HG02623 (cell line): ENCODE data around the gene RAB17.
"Not testable (repeated sequence)": the region's sequence is repeated elsewhere in the genome, so short reads cannot be mapped to it uniquely, and the experiment has no call there.

Source experiments
- ATAC-seq: cut with Tn5 transposase; IDR thresholded peaks from one replicate; pipeline ENCODE4 v1.9.1; 2021; ENCODE audit warnings: moderate library complexity; ENCODE audit not compliant: unreplicated experiment

The RAB17 gene

GRCh38 chr2:237600205-237600846 is 9.8 kb upstream of the RAB17 start:
- no peak for ATAC-seq

DNA sequence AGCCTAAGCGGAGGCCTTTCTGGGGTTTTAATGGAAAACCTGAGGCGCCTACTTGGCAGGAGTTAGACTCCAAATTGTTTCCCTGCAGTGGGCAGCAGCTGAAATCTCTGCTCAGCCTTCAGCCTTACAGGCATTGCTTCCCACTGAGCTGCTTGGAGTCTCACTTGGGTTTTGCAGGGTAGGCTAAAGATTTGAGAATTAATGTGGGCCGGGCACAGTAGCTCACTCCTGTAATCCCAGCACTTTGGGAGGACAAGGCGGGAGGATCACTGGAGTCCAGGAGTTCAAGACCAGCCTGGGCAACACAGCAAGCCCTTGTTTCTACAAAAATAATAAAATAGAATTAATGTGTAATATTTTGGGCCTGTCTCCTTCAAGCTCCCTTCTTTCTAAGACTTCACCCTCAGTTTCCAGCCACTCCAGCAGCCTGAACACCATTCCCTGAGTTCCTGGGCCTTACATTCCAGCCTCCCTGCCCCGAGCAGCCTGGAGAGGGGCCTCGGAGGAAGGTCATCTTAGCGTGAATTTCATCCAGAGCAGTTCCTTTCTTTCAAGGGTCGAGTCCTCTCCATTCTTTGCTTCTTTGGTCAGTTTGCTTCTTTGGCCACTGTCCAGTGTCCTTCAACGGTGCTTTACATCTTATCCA is 9.1 kb upstream of the RAB17 start:
- no peak for ATAC-seq

DNA sequence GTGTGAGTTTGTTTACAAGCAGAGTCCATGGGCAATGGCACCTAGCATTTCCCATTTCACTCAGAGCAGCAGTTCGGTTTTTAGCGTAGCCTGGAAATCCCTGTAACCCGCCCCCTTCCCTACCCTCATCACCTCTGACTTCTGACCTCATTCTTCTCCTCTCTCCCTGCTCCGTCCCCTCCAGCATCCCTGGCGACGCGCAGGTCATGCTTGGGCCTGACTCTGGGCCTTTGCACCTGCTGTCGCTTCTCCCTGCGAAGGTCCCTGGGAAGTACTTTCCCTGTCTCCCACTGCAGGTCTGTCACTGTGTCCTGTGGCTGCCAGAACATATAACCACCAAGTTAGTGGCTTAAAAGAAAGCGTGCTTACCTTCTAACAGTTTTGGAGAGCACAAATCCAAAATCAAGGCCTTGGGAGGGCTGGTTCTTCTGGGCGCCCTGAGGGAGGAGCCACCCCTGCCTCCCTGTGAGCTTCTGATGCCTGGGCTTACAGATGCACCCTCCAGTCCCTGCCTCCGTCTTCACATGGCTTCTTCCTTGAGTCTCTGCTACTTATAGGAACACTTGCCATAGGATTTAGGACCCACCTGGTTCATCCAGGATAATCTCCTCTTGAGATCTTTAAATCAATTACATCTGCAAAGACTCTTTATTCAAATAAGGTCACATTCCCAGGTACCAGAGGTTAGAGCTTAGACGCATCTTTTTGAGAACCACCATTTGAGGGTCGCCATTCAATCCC is 8.1 kb upstream of the RAB17 start:
- ATAC-seq: no peak

DNA sequence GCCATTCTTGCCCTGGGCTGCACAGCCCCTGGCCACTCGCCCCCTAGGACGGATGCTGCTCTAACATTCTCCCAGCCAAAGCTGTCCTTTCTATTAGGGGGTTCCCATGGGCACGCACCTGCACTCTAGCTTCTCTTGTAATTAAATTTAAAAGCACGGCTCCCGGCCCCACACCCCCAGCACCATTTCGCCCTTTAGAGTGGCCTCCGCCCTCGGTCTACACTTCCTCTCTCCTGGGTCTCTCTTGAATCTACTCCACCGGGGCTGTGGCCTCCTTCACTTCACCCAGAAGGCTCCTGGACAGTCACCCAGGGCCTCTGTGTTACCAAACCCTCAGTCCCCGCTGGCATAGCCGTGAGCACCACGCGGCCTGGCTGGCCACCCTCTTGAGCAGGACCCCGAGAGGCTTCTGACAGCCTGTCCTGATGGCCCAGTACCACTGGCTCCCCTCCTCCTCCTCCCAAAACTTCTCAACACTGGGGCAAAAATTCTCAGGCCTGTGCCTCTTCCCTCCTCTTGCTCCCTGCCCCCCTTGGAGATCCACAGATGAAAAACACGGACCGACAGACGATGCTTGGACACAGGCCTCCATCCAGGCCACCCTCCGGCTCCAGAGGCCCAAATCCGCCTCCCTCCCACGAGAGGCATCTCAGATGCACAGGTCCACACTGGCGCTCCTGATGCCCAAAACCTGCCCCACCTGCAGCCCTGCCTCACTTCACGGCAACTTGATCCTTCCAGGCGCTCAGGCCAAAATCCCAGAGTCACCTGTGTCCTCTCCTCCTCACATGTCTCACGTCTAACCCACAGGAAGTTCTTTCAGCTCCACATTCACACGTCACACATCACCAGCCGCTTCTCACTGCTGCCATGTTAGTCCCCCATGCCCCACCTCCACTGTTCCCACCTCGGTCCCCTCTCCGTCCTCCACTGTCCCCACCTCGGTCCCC is 6.9 kb upstream of the RAB17 start:
- ATAC-seq: no peak

DNA sequence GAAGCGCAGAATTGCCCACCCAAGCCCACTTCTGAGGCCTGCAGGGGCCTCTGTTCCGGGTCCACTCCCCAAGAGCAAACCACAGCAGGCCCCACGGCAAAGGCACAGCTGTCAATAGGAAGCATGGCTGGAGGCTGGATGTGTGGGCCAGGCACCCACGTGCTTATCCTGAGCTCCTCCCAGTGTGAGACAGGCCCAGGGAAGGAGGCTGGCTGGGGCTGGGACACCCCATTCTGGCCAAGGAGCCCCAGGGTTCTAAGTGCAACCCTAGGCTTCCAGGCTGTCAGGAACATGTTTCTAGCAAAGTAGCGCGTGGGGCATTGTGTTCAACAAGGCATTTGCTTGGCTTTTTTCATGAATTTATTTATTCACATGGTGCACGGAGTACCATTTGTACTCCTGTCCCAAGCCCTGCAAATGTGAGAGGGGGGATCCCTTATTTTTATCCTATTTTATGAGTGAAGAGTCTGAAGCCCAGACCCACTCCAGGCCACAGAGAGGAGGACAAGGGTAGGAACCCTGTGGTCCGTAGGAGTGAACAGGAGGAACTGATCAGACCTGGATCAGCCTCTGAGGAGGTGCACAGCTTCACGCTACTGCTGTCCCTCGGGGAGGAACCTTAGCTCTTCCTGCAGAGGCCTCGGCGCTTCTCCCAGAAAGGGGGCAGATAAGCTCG is 6.1 kb upstream of the RAB17 start:
- ATAC-seq: no peak

DNA sequence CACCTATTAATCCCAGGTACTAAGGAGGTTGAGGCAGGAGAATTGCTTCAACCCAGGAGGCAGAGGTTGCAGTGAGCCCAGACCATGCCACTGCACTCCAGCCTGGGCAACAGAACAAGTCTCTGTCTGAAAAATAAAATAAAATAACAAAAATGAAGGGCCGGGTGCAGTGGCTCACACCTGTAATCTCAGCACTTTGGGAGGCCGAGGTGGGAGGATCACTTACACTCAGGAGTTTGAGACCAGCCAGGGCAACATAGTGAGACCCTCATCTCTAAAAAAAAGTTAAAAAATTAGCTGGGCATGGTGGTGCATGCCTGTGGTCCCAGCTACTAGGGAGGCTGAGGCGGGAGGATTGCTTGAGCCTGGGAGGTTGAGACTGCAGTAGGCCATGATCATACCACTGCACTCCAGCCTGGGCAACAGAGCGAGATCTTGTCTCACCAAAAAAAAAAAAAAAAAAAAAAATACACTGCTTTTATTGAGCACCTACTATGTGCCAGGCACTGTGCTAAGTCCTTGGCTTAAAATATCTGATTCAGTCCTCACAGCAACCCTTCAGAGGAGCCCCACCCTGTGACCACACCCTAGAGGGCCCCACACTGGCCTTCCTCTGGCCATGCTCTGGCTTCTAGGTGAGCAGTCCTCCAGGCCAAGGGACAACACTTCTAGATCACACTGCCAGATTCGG is 5.4 kb upstream of the RAB17 start:
- not testable (repeated sequence) for ATAC-seq

GRCh38 chr2:237594514-237594871 is 4.0 kb upstream of the RAB17 start:
- ATAC-seq: no peak

GRCh38 chr2:237593596-237594320 is 3.2 kb upstream of the RAB17 start:
- ATAC-seq: no peak

- no peak for ATAC-seq
Measured at GRCh38 chr2:237593036-237593435, 2.5 kb upstream of the RAB17 start.

DNA sequence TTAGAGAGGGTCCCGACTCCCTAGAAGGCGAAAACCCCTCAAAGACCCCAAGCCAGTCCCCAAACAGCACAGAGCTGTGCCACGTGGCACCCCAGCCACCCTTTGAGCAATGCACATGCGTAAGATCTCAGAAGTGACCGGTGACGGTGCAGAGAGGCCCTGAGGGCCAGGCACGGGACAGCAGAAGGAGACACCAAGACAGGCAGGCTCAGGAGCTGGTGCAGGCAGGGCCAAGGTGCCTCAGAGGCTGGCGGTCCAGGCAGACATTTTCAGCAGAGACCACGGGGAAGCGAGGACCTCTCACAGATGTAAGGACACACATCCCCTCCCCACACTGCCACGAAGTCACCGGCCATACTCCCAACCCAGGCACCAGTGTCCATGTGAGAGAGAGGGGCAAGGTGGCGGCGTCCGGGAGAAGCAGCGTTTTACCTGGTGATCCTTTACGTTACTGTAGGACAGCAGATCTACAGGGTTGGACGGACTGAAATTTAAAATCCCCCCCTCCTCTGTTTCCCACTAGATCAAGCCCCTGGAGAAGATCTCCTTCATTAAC is 2.0 kb upstream of the RAB17 start:
- no peak for ATAC-seq

DNA sequence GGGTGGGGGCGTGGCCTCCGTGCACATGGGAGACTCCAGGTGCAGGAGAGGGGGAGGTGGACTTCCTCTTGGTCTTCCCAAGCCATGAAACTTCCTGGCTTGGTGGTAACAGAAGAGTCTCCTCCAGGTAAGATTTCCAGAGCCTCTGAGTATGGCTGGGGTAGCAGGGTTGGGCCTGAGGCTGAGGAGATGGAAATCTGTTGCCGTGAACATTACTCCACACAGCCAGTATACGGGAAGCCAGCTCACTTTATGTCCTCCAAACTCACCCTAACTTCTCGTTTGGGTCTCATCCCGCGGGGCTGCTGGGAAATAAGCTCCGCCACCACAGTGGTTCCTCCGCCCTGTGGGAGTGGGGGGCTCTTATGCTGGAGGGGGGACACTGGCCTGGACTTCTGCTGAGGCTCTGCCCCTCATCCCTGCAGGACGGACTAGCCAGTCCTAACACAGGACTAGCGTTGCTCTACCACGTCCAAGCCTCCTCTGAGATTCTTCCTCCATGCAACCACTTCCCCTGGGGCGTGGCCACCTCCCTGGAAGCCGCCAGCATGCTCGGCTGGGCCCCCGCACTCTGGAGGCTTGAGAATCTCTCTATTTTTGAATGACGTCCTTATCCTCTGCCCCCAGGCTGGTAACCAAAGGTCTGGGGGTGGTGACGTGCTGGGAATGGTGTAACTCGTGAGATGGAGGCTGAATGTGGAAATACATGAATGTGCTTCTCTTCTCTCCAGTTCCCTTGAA is 777 bp upstream of the RAB17 start:
- ATAC-seq: no peak

DNA sequence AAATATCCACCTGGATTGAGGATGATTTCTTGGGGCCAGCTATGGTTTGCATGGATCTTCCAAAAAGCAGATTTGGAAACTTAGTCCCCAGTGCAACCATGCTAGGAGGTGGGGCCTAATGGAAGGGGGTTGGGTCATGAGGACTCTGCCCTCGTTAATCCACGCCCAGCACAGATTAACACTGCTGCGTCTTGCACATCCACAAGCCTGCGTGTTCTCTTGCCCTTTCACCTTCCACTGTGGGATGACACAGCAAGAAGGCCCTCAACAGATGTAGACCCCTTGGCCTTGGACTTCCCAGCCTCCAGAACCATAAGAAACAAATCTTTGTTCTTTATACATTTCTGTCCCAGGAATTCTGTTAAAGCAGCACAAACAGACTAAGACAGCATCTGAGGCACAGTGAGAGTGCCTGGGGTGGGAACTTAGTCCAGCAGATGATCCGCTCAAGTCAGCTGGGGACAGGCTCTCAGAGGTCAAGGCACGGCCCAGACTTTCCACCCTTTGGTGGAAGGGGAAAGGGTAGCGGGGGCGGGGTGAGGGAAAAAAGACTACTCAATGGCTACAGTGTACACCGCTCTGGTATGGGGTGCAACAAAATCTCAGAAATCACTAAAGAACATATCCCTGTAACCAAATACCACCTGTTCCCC is 2.4 kb downstream of the RAB17 start:
- ATAC-seq: no peak

- no peak for ATAC-seq
Measured at GRCh38 chr2:237585590-237586221, 4.8 kb downstream of the RAB17 start.

DNA sequence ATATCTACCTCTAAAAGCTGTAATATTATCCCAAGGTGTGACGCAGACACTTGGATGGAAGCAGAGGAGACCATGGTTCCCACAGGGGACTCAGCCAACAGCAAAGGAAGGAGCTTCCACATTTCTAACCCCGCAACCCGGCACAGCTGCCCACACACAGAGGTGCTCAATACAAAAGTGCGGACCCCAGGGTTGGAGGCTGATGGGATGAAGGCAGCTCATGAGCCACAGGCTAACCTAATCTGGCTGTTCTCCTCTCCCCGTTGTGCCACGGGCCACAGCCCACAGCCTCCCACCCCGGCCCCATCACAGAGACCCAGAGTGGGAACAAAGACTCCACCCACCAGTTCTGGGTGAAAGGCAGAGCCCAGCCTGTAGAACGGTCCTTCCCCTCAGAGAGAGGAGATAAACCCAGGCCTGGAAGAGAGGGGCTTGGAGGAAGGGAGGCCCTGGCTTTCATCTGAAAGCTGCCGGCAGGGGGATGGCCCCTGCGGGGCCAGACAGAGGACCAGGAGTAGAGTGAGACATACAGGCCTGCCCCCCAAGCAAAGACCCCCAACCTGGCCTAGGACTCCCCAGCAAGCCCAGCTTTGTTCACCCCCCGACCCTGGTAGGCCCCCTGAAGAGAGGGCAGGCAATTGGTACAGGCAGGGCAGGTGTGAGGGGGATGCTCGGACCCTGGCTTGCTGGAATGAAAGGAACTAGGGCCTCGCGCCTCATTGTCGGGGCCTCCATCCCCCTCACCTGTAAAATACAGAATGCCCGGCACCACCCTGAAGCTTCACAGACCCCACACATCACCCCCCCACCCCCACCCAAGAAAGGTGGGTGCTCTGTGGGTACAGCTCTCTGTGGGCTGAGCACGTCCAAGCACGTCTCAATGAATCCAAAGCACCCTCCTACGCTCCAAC is 6.9 kb downstream of the RAB17 start:
- ATAC-seq: no peak

- ATAC-seq: no peak
Measured at GRCh38 chr2:237581751-237582746, 8.5 kb downstream of the RAB17 start.
